ENCODE data around the gene OR5AS1. TPM values are rescaled to one million over a fixed set of nuclear protein-coding genes. Genes with fewer than 3 reads are reported as not detected.

The OR5AS1 gene
- not detected in 2 replicates for total RNA-seq

DNA sequence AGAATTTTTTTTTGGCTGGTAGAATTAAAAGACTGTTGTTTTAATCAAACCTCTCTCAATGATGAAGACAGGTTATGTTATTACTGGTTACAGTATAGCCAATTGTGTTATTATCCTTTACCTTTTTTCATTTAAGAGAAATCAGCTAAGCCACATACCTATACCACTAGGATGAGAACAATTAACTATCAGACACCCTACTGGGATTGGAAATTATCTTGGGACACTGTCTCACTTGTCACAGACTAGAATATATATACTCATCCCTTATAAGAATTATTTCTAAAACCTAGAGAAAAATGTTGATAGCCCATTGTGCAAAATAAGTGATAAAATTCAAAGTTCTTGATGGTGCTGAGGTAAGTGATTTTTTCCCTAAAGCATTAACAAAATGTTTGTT lies at the start of gene OR5AS1:
OR5AS1 (plus strand) TSS at position 301 of the 400 bp plus-strand sequence. CDS start 2,765 bp downstream, outside the sequence.

GRCh38 chr11:55994525-55994924 lies 32.9 kb upstream of the OR5AS1 start, which contains the start of gene OR5F1:
OR5F1 (minus strand) TSS chr11:55994625; CDS start chr11:55994625, 0 bp downstream.

Other genes starting within 250 kb of the OR5AS1 start
- gene OR5D14, start 232.1 kb upstream of the OR5AS1 start, total RNA-seq, result not detected in 2 replicates
- gene OR5L1, start 216.3 kb upstream of the OR5AS1 start, total RNA-seq, result not detected in 2 replicates
- gene OR5D18, start 208.0 kb upstream of the OR5AS1 start, total RNA-seq, result not detected in 2 replicates
- gene OR5L2, start 200.4 kb upstream of the OR5AS1 start, total RNA-seq, result not detected in 2 replicates
- not detected in 2 replicates for gene OR5D16, start 188.9 kb upstream of the OR5AS1 start, total RNA-seq
- gene TRIM51, start 144.4 kb upstream of the OR5AS1 start, total RNA-seq, result not detected in 2 replicates
- gene OR5W2, start 113.1 kb upstream of the OR5AS1 start, total RNA-seq, result not detected in 2 replicates
- not detected in 2 replicates for gene OR5I1, start 91.3 kb upstream of the OR5AS1 start, total RNA-seq
- gene OR10AG1, start 57.7 kb upstream of the OR5AS1 start, total RNA-seq, result not detected in 2 replicates
- gene OR5F1, start 33.0 kb upstream of the OR5AS1 start, total RNA-seq, result not detected in 2 replicates
- gene OR8I2, start 65.7 kb downstream of the OR5AS1 start, total RNA-seq, result not detected in 2 replicates
- gene OR8H2, start 76.0 kb downstream of the OR5AS1 start, total RNA-seq, result not detected in 2 replicates
- not detected in 2 replicates for gene OR8H3, start 94.7 kb downstream of the OR5AS1 start, total RNA-seq
- gene OR8J3, start 112.5 kb downstream of the OR5AS1 start, total RNA-seq, result not detected in 2 replicates
- gene OR8K5, start 132.7 kb downstream of the OR5AS1 start, total RNA-seq, result not detected in 2 replicates
- not detected in 2 replicates for gene OR5J2, start 149.0 kb downstream of the OR5AS1 start, total RNA-seq
- gene OR5T2, start 206.6 kb downstream of the OR5AS1 start, total RNA-seq, result not detected in 2 replicates
- gene OR5T3, start 224.6 kb downstream of the OR5AS1 start, total RNA-seq, result not detected in 2 replicates
- not detected in 2 replicates for gene OR5T1, start 246.5 kb downstream of the OR5AS1 start, total RNA-seq